Upper lobe of left lung (tissue), 4 donors: ENCODE data around the gene DIRAS3.

Source experiments
- CTCF ChIP-seq, 6 experiments: fragments of 450-650 bp in 4 of 6; fragments of 200-600 bp in 2 of 6; sonication (generic) in 2 of 6; IDR thresholded peaks; one replicate each; pipeline ENCODE4 v1.5.1; 2016 to 2019; ENCODE audit warnings: antibody characterized with exemption in 6 of 6
- EP300 ChIP-seq, 4 donors: sonication (generic); formaldehyde crosslinking; IDR thresholded peaks; one replicate each; pipeline ENCODE4 v1.5.1; 2017; ENCODE audit warnings: antibody characterized with exemption in 4 of 4, control low read depth in 2 of 4
- POLR2A ChIP-seq, 4 donors: fragments of 450-650 bp; IDR thresholded peaks; one replicate each; pipeline ENCODE4 v1.5.1; 2016 to 2017; ENCODE audit warnings: antibody characterized with exemption in 4 of 4, mild to moderate bottlenecking in 2 of 4

- no peak for TF ChIP-seq CTCF (IDR thresholded peaks at IDR 0.05)
- TF ChIP-seq POLR2A (IDR thresholded peaks at IDR 0.05) = no peak
- TF ChIP-seq EP300 (IDR thresholded peaks at IDR 0.05) = no peak
These were observed 37.1 kb downstream of the DIRAS3 start for GRCh38 chr1:68013351-68013750.
